ENCODE measurements around the gene GJA4. TPM values are rescaled to one million over a fixed set of nuclear protein-coding genes. Genes with fewer than 3 reads are reported as not detected.

The GJA4 gene
- total and polyA plus RNA-seq, 5 donors from 2014 or later = not detected

DNA sequence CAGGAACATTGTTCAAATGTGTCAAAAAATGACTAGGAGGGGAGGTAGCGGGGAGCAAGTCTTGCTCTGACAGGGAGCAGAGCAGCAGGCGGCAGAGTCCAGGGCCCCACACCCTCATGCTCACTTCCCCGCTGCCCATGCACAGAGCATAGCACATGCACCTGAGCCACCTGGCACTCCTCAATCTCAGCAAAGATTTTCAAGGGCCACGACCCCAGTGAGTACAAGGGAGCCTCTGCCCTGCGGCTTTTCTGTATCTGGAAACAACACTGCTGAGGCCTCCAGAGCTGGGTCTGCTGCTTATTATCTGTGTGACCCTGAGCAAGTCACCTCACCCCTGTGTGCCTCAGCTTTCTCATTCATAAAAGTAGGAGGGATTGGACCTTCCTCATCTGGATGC is 12.8 kb upstream of the GJA4 start:
- Mint-ChIP-seq H3K9me3 (no peaks in the 10 kb centered on the region), H3K4me1 (no peaks in the 10 kb centered on the region), H3K36me3 (no peaks in the 10 kb centered on the region), H3K27ac (no peak overlapping the region), H3K4me3 (no peak overlapping the region), H3K27me3 (peaks cover 41% of the 10 kb centered on the region)
- Histone ChIP-seq H3K9me3 (ENCODE audit: control insufficient read depth in 2 of 2, low read length in 2 of 2) (no peaks in the 10 kb centered on the region), H3K27me3 (ENCODE audit: control insufficient read depth, insufficient read depth, low read length) (peaks cover 13% of the 10 kb centered on the region), H3K4me3 (ENCODE audit: low read depth, low read length) (no peak overlapping the region), H3K36me3 (ENCODE audit: control insufficient read depth, insufficient read depth, low read length) (no peaks in the 10 kb centered on the region), H3K4me1 (ENCODE audit: control insufficient read depth, insufficient read depth, low read length, poor library complexity, severe bottlenecking) (peaks cover 9% of the 10 kb centered on the region), H3K27ac (ENCODE audit: insufficient read depth, low read length, poor library complexity, severe bottlenecking) (no peak overlapping the region)
- DNase-seq (no peak), ATAC-seq (ENCODE audit: low read depth in 2 of 2) (no peak)

DNA sequence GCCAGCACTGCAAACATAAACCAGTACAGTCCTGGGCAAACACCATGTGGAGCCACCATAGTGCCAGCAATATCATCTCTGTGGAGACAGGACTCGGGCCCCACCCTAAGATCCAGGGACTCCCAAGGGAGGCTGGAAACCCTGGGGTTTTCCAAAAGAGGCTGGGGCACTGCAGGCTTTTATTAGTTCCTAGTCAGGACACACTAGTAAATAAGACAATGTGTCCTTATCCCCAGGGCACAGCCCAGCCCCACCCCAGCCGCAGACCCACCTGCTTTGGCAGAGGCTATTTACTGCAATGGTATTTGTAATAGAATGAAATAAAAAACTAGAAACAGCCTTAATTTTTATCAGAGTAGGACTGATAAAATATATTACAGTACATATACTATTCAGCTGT is 12.3 kb upstream of the GJA4 start:
- Mint-ChIP-seq H3K36me3 (no peaks in the 10 kb centered on the region), H3K4me3 (no peak overlapping the region), H3K9me3 (no peaks in the 10 kb centered on the region), H3K4me1 (no peaks in the 10 kb centered on the region), H3K27me3 (peaks cover 41% of the 10 kb centered on the region), H3K27ac (no peak overlapping the region)
- Histone ChIP-seq H3K36me3 (ENCODE audit: control insufficient read depth, insufficient read depth, low read length) (no peaks in the 10 kb centered on the region), H3K27me3 (ENCODE audit: control insufficient read depth, insufficient read depth, low read length) (peaks cover 13% of the 10 kb centered on the region), H3K9me3 (ENCODE audit: control insufficient read depth in 2 of 2, low read length in 2 of 2) (no peaks in the 10 kb centered on the region), H3K4me1 (ENCODE audit: control insufficient read depth, insufficient read depth, low read length, poor library complexity, severe bottlenecking) (peaks cover 9% of the 10 kb centered on the region), H3K4me3 (ENCODE audit: low read depth, low read length) (no peak overlapping the region), H3K27ac (ENCODE audit: insufficient read depth, low read length, poor library complexity, severe bottlenecking) (no peak overlapping the region)
- ATAC-seq (ENCODE audit: low read depth in 2 of 2) (no peak), DNase-seq (no peak)

DNA sequence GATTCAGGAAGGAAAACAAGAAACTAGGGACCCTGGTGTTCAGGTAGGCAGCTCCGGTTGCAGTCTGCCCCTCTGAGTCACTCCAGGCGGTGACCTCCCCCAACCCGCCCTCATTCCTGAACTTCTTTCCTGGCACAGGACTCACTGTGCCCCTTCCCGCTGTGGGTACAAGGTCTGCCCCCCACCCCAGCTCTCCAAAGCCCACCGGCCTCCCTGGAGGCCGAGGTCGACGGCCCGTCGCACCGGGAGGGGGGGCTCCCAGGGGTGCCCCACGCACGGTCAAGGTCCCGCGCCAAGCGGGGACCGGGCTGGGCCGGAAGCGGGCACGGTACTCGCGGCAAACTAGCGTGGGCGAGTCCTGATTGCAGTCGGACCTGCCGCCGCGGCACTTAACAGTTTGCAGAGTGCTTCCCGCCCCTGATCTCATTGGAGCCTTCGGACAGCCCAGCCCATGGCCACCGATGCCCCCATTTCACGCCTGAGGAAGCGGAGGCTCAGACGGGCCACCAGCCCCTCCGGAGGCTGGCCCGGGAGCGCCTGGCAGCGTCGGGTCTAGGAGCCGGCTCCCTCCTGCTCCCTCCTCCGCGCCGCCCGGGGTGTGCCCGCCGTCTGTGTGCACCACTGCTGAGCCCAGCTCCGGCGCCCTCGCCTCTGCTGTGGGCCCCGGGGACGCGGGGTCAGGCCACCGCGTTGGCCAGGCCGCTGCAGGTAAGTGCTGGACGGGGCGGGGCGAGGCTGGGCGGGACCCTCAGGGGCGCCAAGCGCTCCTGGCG is 11.5 kb upstream of the GJA4 start, which contains the start of gene GJB3:
TSS of gene GJB3 (plus strand) at position 144 of the 773 bp plus-strand sequence. CDS start 3,549 bp downstream, outside the sequence.
- Mint-ChIP-seq H3K4me3 (peak within 1 kb of the TSS in 1 of 4 donors; percentile 59), H3K36me3 (no peaks in the 10 kb centered on the region), H3K9me3 (no peaks in the 10 kb centered on the region), H3K27me3 (peaks cover 41% of the 10 kb centered on the region), H3K27ac (no peak within 1 kb of the TSS), H3K4me1 (peaks cover 0 to under 1% (median 0%) of the 10 kb centered on the region in 4 donors)
- Histone ChIP-seq H3K9me3 (ENCODE audit: control insufficient read depth in 2 of 2, low read length in 2 of 2) (no peaks in the 10 kb centered on the region), H3K4me1 (ENCODE audit: control insufficient read depth, insufficient read depth, low read length, poor library complexity, severe bottlenecking) (peaks cover 9% of the 10 kb centered on the region), H3K27ac (ENCODE audit: insufficient read depth, low read length, poor library complexity, severe bottlenecking) (no peak within 1 kb of the TSS), H3K27me3 (ENCODE audit: control insufficient read depth, insufficient read depth, low read length) (peaks cover 13% of the 10 kb centered on the region), H3K4me3 (ENCODE audit: low read depth, low read length) (no peak within 1 kb of the TSS), H3K36me3 (ENCODE audit: control insufficient read depth, insufficient read depth, low read length) (no peaks in the 10 kb centered on the region)
- DNase-seq (peak in 1 of 3 donors; percentile 4), ATAC-seq (ENCODE audit: low read depth in 2 of 2) (no peak)

DNA sequence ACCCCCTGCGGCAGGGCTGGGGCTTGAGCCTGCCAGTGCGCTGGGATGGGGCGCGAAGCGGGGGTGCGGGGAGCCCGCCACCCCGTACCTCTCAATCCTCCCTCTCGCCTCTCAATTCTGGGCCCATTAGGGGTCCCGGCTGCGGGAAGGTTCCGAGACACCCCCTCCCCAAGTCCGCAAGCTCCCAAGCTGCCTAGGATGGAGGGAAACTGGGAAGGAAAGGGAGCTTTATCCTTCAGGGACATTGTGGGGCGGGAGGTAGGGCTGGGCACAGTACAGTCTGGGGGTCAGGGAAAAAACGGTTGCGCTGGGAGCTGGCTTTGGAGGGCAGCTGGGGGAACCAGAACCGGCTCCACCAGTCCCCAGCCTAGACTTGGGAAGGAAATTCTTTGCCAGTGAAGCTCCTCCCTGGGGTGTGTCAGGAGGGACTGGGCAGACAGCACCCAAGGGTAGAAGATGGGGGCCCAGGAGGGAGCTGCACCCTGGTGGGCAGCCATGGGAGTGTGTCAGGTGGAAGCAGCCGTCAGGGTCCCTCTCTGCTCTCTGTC is 10.9 kb upstream of the GJA4 start:
- H3K27me3 Mint-ChIP-seq = peaks cover 41% of the 10 kb centered on the region
- H3K36me3 ChIP-seq (ENCODE audit: control insufficient read depth, insufficient read depth, low read length) = no peaks in the 10 kb centered on the region
- H3K36me3 Mint-ChIP-seq = no peaks in the 10 kb centered on the region
- H3K4me3 ChIP-seq (ENCODE audit: low read depth, low read length) = no peak overlapping the region
- H3K4me1 ChIP-seq (ENCODE audit: control insufficient read depth, insufficient read depth, low read length, poor library complexity, severe bottlenecking) = peaks cover 9% of the 10 kb centered on the region
- H3K9me3 Mint-ChIP-seq = no peaks in the 10 kb centered on the region
- H3K27ac Mint-ChIP-seq = no peak overlapping the region
- H3K4me1 Mint-ChIP-seq = peaks cover 0 to 6% (median 2%) of the 10 kb centered on the region in 4 donors
- no peak overlapping the region for H3K27ac ChIP-seq (ENCODE audit: insufficient read depth, low read length, poor library complexity, severe bottlenecking)
- peaks cover 13% of the 10 kb centered on the region for H3K27me3 ChIP-seq (ENCODE audit: control insufficient read depth, insufficient read depth, low read length)
- no peaks in the 10 kb centered on the region for H3K9me3 ChIP-seq (ENCODE audit: control insufficient read depth in 2 of 2, low read length in 2 of 2)
- H3K4me3 Mint-ChIP-seq = no peak overlapping the region
- DNase-seq = no peak
- ATAC-seq (ENCODE audit: low read depth in 2 of 2) = no peak

DNA sequence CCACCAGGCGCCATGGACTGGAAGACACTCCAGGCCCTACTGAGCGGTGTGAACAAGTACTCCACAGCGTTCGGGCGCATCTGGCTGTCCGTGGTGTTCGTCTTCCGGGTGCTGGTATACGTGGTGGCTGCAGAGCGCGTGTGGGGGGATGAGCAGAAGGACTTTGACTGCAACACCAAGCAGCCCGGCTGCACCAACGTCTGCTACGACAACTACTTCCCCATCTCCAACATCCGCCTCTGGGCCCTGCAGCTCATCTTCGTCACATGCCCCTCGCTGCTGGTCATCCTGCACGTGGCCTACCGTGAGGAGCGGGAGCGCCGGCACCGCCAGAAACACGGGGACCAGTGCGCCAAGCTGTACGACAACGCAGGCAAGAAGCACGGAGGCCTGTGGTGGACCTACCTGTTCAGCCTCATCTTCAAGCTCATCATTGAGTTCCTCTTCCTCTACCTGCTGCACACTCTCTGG is 8.0 kb upstream of the GJA4 start:
- Mint-ChIP-seq H3K4me3 (no peak overlapping the region), H3K27me3 (peaks cover 29% of the 10 kb centered on the region), H3K9me3 (peaks cover 0 to 1% (median 0%) of the 10 kb centered on the region in 7 donors)

DNA sequence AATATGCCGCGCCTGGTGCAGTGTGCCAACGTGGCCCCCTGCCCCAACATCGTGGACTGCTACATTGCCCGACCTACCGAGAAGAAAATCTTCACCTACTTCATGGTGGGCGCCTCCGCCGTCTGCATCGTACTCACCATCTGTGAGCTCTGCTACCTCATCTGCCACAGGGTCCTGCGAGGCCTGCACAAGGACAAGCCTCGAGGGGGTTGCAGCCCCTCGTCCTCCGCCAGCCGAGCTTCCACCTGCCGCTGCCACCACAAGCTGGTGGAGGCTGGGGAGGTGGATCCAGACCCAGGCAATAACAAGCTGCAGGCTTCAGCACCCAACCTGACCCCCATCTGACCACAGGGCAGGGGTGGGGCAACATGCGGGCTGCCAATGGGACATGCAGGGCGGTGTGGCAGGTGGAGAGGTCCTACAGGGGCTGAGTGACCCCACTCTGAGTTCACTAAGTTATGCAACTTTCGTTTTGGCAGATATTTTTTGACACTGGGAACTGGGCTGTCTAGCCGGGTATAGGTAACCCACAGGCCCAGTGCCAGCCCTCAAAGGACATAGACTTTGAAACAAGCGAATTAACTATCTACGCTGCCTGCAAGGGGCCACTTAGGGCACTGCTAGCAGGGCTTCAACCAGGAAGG is 7.4 kb upstream of the GJA4 start:
- DNase-seq (no peak), ATAC-seq (ENCODE audit: low read depth in 2 of 2) (no peak)
- Histone ChIP-seq H3K27ac (ENCODE audit: insufficient read depth, low read length, poor library complexity, severe bottlenecking) (no peak overlapping the region), H3K9me3 (ENCODE audit: control insufficient read depth in 2 of 2, low read length in 2 of 2) (no peaks in the 10 kb centered on the region), H3K4me1 (ENCODE audit: control insufficient read depth, insufficient read depth, low read length, poor library complexity, severe bottlenecking) (peaks cover 9% of the 10 kb centered on the region), H3K36me3 (ENCODE audit: control insufficient read depth, insufficient read depth, low read length) (no peaks in the 10 kb centered on the region), H3K27me3 (ENCODE audit: control insufficient read depth, insufficient read depth, low read length) (peaks cover 6% of the 10 kb centered on the region), H3K4me3 (ENCODE audit: low read depth, low read length) (no peak overlapping the region)
- Mint-ChIP-seq H3K27ac (no peak overlapping the region), H3K36me3 (no peaks in the 10 kb centered on the region), H3K4me1 (peaks cover 0 to 6% (median 4%) of the 10 kb centered on the region in 4 donors), H3K9me3 (peaks cover 0 to 1% (median 0%) of the 10 kb centered on the region in 7 donors), H3K4me3 (no peak overlapping the region), H3K27me3 (peaks cover 27% of the 10 kb centered on the region)

More for the DNA sequence above, 8.0 kb upstream of the GJA4 start:
- ATAC-seq (ENCODE audit: low read depth in 2 of 2) = no peak
- Mint-ChIP-seq H3K4me1 (peaks cover 0 to 6% (median 2%) of the 10 kb centered on the region in 4 donors), H3K27ac (no peak overlapping the region), H3K36me3 (no peaks in the 10 kb centered on the region)
- H3K27me3 ChIP-seq (ENCODE audit: control insufficient read depth, insufficient read depth, low read length) = peaks cover 7% of the 10 kb centered on the region
- H3K27ac ChIP-seq (ENCODE audit: insufficient read depth, low read length, poor library complexity, severe bottlenecking) = no peak overlapping the region
- no peaks in the 10 kb centered on the region for H3K9me3 ChIP-seq (ENCODE audit: control insufficient read depth in 2 of 2, low read length in 2 of 2)
- no peak overlapping the region for H3K4me3 ChIP-seq (ENCODE audit: low read depth, low read length)
- peaks cover 9% of the 10 kb centered on the region for H3K4me1 ChIP-seq (ENCODE audit: control insufficient read depth, insufficient read depth, low read length, poor library complexity, severe bottlenecking)
- DNase-seq = no peak
- H3K36me3 ChIP-seq (ENCODE audit: control insufficient read depth, insufficient read depth, low read length) = no peaks in the 10 kb centered on the region

DNA sequence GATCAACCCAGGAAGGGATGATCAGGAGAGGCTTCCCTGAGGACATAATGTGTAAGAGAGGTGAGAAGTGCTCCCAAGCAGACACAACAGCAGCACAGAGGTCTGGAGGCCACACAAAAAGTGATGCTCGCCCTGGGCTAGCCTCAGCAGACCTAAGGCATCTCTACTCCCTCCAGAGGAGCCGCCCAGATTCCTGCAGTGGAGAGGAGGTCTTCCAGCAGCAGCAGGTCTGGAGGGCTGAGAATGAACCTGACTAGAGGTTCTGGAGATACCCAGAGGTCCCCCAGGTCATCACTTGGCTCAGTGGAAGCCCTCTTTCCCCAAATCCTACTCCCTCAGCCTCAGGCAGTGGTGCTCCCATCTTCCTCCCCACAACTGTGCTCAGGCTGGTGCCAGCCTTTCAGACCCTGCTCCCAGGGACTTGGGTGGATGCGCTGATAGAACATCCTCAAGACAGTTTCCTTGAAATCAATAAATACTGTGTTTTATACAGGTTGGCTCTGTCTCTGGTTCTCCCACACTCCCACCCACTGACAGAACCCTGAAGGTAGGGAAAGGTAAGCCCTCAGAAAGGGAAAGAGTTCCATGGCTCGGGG is 6.8 kb upstream of the GJA4 start:
- H3K27me3 ChIP-seq (ENCODE audit: control insufficient read depth, insufficient read depth, low read length) = peaks cover 3% of the 10 kb centered on the region
- H3K4me3 ChIP-seq (ENCODE audit: low read depth, low read length) = no peak overlapping the region
- peaks cover 9% of the 10 kb centered on the region for H3K4me1 ChIP-seq (ENCODE audit: control insufficient read depth, insufficient read depth, low read length, poor library complexity, severe bottlenecking)
- H3K36me3 ChIP-seq (ENCODE audit: control insufficient read depth, insufficient read depth, low read length) = no peaks in the 10 kb centered on the region
- Mint-ChIP-seq H3K36me3 (no peaks in the 10 kb centered on the region), H3K4me1 (peaks cover 0 to 6% (median 4%) of the 10 kb centered on the region in 4 donors), H3K27ac (no peak overlapping the region), H3K4me3 (no peak overlapping the region), H3K27me3 (peaks cover 26% of the 10 kb centered on the region), H3K9me3 (peaks cover 0 to 1% (median 0%) of the 10 kb centered on the region in 7 donors)
- H3K9me3 ChIP-seq (ENCODE audit: control insufficient read depth in 2 of 2, low read length in 2 of 2) = no peaks in the 10 kb centered on the region
- no peak for DNase-seq
- H3K27ac ChIP-seq (ENCODE audit: insufficient read depth, low read length, poor library complexity, severe bottlenecking) = no peak overlapping the region
- no peak for ATAC-seq (ENCODE audit: low read depth in 2 of 2)

All from CD4-positive, CD25-positive, alpha-beta regulatory T cell (primary cell).